Neural cell (in vitro differentiated cells): Measurements from ENCODE around the gene CTNNB1. TPM values are rescaled to one million over a fixed set of nuclear protein-coding genes. Genes with fewer than 3 reads are reported as not detected.

Source experiments
- H2AFZ ChIP-seq: fragments of 200-600, 300-800 bp; sonication (generic), shearing (Covaris generic); 2 replicates; pipeline ENCODE4 v1.6.0; 2014; ENCODE audit warnings: low read depth, mild to moderate bottlenecking, antibody characterized with exemption, low read length, moderate library complexity
- H3F3A ChIP-seq: fragments of 200-600 bp; shearing (Covaris generic); 2 replicates; pipeline ENCODE4 v1.6.1; 2016; ENCODE audit warnings: mild to moderate bottlenecking, moderate library complexity, mixed read lengths, antibody characterized with exemption, low read length; ENCODE audit not compliant: insufficient read depth, poor library complexity, severe bottlenecking
- H3K27ac ChIP-seq: fragments of 200-600, 300-800 bp; sonication (generic), shearing (Covaris generic); 2 replicates; pipeline ENCODE4 v1.5.1; 2014; ENCODE audit warnings: mild to moderate bottlenecking, low read length, moderate library complexity
- H3K27me3 ChIP-seq: fragments of 300-800, 200-600 bp; sonication (generic), shearing (Covaris generic); 2 replicates; pipeline ENCODE4 v1.6.0; 2014; ENCODE audit warnings: mild to moderate bottlenecking, low read depth, low read length, moderate library complexity; ENCODE audit not compliant: insufficient read depth
- H3K36me3 ChIP-seq: fragments of 300-800, 200-600 bp; sonication (generic), shearing (Covaris generic); 2 replicates; pipeline ENCODE4 v1.5.1; 2014; ENCODE audit warnings: mild to moderate bottlenecking, antibody characterized with exemption, low read length, moderate library complexity; ENCODE audit not compliant: insufficient read depth
- H3K4me2 ChIP-seq: fragments of 300-800, 200-600 bp; sonication (generic), shearing (Covaris generic); 2 replicates; pipeline ENCODE4 v1.6.0; 2014; ENCODE audit warnings: mild to moderate bottlenecking, low read length
- H3K4me3 ChIP-seq: fragments of 300-800, 200-600 bp; sonication (generic), shearing (Covaris generic); 2 replicates; pipeline ENCODE4 v1.5.1; 2014; ENCODE audit warnings: mild to moderate bottlenecking, low read length, moderate library complexity
- H3K79me2 ChIP-seq: fragments of 200-600 bp; shearing (Covaris generic); replicated peaks from 2 replicates; pipeline ENCODE4 v1.6.0; 2014; ENCODE audit warnings: mild to moderate bottlenecking, low read length, moderate library complexity; ENCODE audit not compliant: insufficient read depth
- H3K9ac ChIP-seq: fragments of 300-800, 200-600 bp; sonication (generic), shearing (Covaris generic); 2 replicates; pipeline ENCODE4 v1.6.1; 2016; ENCODE audit warnings: mild to moderate bottlenecking, low read length, mixed read lengths
- H3K9me2 ChIP-seq: fragments of 200-600 bp; shearing (Covaris generic); 2 replicates; pipeline ENCODE4 v1.6.1; 2016; ENCODE audit warnings: mild to moderate bottlenecking, low read length, mixed read lengths; ENCODE audit not compliant: insufficient read depth
- H3K9me3 ChIP-seq: fragments of 200-600, 300-800 bp; sonication (generic), shearing (Covaris generic); 2 replicates; pipeline ENCODE4 v1.6.1; 2016; ENCODE audit warnings: mild to moderate bottlenecking, mixed run types, low read length, moderate library complexity, mixed read lengths
- H4K20me1 ChIP-seq: fragments of 200-600 bp; shearing (Covaris generic); 2 replicates; pipeline ENCODE4 v1.6.1; 2016; ENCODE audit warnings: mild to moderate bottlenecking, mixed run types; ENCODE audit not compliant: insufficient read depth
- EP300 ChIP-seq: fragments of 450-650 bp; conservative IDR thresholded peaks from 2 replicates; pipeline ENCODE4 v1.6.1; 2014; ENCODE audit warnings: antibody characterized with exemption, mild to moderate bottlenecking, moderate library complexity; ENCODE audit not compliant: poor library complexity, severe bottlenecking
- EZH2 ChIP-seq: fragments of 200-600, 300-800 bp; shearing (Covaris generic), sonication (generic); IDR thresholded peaks from 2 replicates; pipeline ENCODE4 v1.6.1; 2014; ENCODE audit warnings: antibody characterized with exemption, low read length, borderline replicate concordance, mild to moderate bottlenecking; ENCODE audit not compliant: insufficient read depth, poor library complexity, severe bottlenecking
- MXI1 ChIP-seq: fragments of 450-650 bp; conservative IDR thresholded peaks from 2 replicates; pipeline ENCODE4 v1.6.1; 2014; ENCODE audit warnings: antibody characterized with exemption, mild to moderate bottlenecking; ENCODE audit not compliant: poor library complexity, severe bottlenecking
- POLR2AphosphoS5 ChIP-seq: IDR thresholded peaks from 2 replicates; pipeline ENCODE4 v1.6.1; 2012
- RAD21 ChIP-seq: fragments of 450-650 bp; conservative IDR thresholded peaks from 2 replicates; pipeline ENCODE4 v1.6.1; 2014; ENCODE audit warnings: antibody characterized with exemption, mild to moderate bottlenecking, moderate library complexity
- SMC3 ChIP-seq: fragments of 450-650 bp; conservative IDR thresholded peaks from 2 replicates; pipeline ENCODE4 v1.6.1; 2014; ENCODE audit warnings: antibody characterized with exemption, mild to moderate bottlenecking, moderate library complexity; ENCODE audit not compliant: poor library complexity
- TAF1 ChIP-seq: IDR thresholded peaks from 2 replicates; pipeline ENCODE4 v1.6.1; 2012; ENCODE audit warnings: low read depth
- polyA plus RNA-seq: library from polyadenylated mRNA; depleted of rRNA; stranded (reverse); fragments of >200 nt; gene quantifications from 2 replicates; pipeline ENCODE4 v1.2.3, GENCODE V29; 2014
- TF ChIP-seq, protein P1 (sequence below): fragments of 450-650 bp; IDR thresholded peaks from 2 replicates; pipeline ENCODE4 v1.5.1; 2014; ENCODE audit warnings: antibody characterized with exemption, mild to moderate bottlenecking, moderate library complexity; ENCODE audit not compliant: poor library complexity, severe bottlenecking
- TF ChIP-seq, protein P2 (sequence below): IDR thresholded peaks from 2 replicates; pipeline ENCODE4 v1.6.1; 2012; ENCODE audit warnings: borderline replicate concordance

CTNNB1 gene
- polyA plus RNA-seq, 1 donor from 2014 or later = 317 TPM

DNA sequence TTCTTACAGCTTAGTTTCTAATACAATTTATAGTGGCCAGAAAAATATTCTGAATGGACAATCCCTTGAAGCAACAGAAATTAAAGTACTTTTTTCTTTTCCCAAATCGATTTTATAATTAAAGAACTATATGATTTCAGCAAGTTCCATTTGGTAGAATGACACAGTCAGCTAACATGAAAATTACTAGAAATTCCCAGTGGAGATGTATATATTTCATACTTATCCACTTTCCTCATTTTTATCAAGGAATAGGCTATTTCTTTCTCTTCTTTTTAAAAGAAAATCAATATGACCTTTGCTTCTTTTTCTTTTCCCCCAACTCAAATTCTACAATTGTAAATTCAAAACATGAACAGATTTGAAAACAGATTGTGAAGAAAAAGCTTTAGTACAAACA, 6.4 kb upstream of the CTNNB1 start:
- Histone ChIP-seq H3K4me3 (no peak overlapping the region), H3K9me3 (no peaks in the 10 kb centered on the region), H3K4me2 (no peak overlapping the region), H3K79me2 (no peaks in the 10 kb centered on the region), H3K27ac (no peak overlapping the region), H3K27me3 (no peaks in the 10 kb centered on the region), H2AFZ (no peak overlapping the region), H3K9me2 (no peaks in the 10 kb centered on the region), H3K36me3 (no peaks in the 10 kb centered on the region), H3K9ac (no peak overlapping the region), H4K20me1 (no peaks in the 10 kb centered on the region), H3F3A (no peaks in the 10 kb centered on the region)
- TF ChIP-seq EZH2 (no peak), MXI1 (no peak), SMC3 (no peak), EP300 (no peak), POLR2AphosphoS5 (no peak), TAF1 (no peak), RAD21 (no peak)
- TF ChIP-seq, protein P1, sequence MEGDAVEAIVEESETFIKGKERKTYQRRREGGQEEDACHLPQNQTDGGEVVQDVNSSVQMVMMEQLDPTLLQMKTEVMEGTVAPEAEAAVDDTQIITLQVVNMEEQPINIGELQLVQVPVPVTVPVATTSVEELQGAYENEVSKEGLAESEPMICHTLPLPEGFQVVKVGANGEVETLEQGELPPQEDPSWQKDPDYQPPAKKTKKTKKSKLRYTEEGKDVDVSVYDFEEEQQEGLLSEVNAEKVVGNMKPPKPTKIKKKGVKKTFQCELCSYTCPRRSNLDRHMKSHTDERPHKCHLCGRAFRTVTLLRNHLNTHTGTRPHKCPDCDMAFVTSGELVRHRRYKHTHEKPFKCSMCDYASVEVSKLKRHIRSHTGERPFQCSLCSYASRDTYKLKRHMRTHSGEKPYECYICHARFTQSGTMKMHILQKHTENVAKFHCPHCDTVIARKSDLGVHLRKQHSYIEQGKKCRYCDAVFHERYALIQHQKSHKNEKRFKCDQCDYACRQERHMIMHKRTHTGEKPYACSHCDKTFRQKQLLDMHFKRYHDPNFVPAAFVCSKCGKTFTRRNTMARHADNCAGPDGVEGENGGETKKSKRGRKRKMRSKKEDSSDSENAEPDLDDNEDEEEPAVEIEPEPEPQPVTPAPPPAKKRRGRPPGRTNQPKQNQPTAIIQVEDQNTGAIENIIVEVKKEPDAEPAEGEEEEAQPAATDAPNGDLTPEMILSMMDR = no peak
- TF ChIP-seq, protein P2, sequence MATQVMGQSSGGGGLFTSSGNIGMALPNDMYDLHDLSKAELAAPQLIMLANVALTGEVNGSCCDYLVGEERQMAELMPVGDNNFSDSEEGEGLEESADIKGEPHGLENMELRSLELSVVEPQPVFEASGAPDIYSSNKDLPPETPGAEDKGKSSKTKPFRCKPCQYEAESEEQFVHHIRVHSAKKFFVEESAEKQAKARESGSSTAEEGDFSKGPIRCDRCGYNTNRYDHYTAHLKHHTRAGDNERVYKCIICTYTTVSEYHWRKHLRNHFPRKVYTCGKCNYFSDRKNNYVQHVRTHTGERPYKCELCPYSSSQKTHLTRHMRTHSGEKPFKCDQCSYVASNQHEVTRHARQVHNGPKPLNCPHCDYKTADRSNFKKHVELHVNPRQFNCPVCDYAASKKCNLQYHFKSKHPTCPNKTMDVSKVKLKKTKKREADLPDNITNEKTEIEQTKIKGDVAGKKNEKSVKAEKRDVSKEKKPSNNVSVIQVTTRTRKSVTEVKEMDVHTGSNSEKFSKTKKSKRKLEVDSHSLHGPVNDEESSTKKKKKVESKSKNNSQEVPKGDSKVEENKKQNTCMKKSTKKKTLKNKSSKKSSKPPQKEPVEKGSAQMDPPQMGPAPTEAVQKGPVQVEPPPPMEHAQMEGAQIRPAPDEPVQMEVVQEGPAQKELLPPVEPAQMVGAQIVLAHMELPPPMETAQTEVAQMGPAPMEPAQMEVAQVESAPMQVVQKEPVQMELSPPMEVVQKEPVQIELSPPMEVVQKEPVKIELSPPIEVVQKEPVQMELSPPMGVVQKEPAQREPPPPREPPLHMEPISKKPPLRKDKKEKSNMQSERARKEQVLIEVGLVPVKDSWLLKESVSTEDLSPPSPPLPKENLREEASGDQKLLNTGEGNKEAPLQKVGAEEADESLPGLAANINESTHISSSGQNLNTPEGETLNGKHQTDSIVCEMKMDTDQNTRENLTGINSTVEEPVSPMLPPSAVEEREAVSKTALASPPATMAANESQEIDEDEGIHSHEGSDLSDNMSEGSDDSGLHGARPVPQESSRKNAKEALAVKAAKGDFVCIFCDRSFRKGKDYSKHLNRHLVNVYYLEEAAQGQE = no peak

DNA sequence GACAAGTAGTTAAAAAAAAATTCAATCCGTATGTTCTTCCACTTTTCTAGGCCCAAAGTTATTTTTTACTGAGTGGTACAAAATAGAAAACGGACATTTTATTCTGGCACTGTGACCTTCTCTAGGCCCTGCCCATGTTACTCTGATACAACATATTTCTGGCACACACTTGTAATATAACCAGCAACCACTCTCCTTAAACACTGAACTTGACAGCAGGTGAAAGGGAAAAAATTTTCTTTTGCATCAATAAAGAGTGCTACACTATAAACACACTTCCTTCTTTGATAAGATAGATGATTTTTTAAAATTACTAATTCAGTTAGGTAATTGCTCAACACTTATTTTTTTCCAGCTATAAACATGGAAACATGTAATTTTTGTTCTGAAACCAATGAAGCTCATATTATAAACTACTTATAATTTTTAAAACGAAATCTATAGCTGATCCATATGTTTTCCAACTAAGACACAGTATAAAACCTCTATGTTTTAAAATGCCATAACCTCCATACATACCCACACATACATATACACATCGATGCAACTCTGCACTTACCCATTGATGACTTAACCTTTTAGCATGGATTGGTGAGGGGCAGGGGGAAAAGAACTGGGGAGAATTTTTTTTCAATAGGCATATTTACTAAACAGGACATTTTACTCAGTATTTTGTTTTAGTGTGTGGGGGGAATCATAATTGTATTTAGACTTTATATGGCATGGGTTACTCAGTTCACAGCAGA, 5.3 kb upstream of the CTNNB1 start:
- Histone ChIP-seq H3K27ac (no peak overlapping the region), H3K27me3 (no peaks in the 10 kb centered on the region), H3K79me2 (no peaks in the 10 kb centered on the region), H3K4me2 (no peak overlapping the region), H3K4me3 (no peak overlapping the region), H3K9me2 (no peaks in the 10 kb centered on the region), H3F3A (no peaks in the 10 kb centered on the region), H2AFZ (no peak overlapping the region), H4K20me1 (no peaks in the 10 kb centered on the region), H3K9ac (no peak overlapping the region), H3K36me3 (no peaks in the 10 kb centered on the region), H3K9me3 (no peaks in the 10 kb centered on the region)
- TF ChIP-seq SMC3 (no peak), EP300 (no peak), POLR2AphosphoS5 (no peak), EZH2 (no peak), MXI1 (no peak), TAF1 (no peak), RAD21 (no peak)
- TF ChIP-seq, protein P2 = no peak
- TF ChIP-seq, protein P1 = no peak
